ENCODE data around the gene HACD3. TPM values are rescaled to one million over a fixed set of nuclear protein-coding genes. Genes with fewer than 3 reads are reported as not detected.

HACD3 gene
- total and polyA plus RNA-seq, 9 of the 15 experiments (the other 6 are each of a cell fraction or from before 2014, with no cell fraction given): 48.1 to 117 (median 72.8) TPM

DNA sequence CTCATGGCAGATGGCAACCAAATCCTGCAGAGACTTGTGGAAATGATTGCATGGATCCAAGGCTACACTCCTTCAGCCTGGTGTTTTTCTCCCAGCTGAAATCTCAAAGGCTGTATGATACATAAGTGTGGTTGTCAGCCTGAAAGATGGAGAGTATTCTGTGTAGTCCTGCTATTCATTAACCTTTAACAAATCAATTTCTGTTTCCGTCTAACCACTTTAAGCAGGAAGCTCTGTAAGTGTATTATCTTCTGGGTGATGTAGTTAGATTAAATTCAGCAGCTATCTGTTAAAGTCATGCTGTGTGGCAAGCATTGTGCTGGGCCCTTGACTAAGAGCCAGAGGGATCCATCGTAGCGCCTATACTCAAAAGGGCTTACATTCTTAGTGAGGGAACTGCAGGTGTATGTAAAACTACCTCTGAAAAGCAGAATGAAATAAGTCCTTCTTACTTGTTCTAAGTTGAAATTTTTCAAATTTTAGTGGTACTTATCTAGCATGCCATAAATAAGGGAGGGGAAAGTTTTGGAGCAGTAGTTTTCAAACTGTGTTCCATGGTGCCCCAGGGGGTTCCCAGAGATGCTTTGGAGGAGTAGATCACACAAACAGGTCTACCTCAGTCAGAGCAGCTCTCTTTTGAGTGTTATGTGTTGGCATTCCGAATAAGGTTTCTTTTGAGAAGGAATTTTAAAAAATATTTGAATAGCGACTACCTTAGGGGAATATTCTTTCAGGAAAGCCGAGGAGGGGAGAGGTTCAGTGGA, 28.9 kb downstream of the HACD3 start:
- DNase-seq (ENCODE audit: extremely low read depth in 1 of 4, low spot score in 3 of 4): no peak
- Histone ChIP-seq H2AFZ (ENCODE audit: low read depth, low read length) (no peak overlapping the region), H3K4me1 (replicated peaks in 1 of 2; ENCODE audit: control insufficient read depth in 2 of 2, insufficient read depth in 2 of 2, low read length in 2 of 2) (no peaks in the 10 kb centered on the region), H3K9me1 (ENCODE audit: control insufficient read depth, insufficient read depth, low read length) (no peaks in the 10 kb centered on the region), H3K27ac (ENCODE audit: extremely low read depth, low read depth, low read length) (no peak overlapping the region), H4K20me1 (replicated peaks; ENCODE audit: control insufficient read depth, insufficient read depth, low read length) (no peaks in the 10 kb centered on the region), H3K79me2 (ENCODE audit: control insufficient read depth, insufficient read depth, low read length) (peaks cover 1% of the 10 kb centered on the region), H3K4me2 (ENCODE audit: insufficient read depth, low read length) (no peak overlapping the region), H3K9ac (ENCODE audit: insufficient read depth in 1 of 2, low read depth in 2 of 2, low read length in 2 of 2) (no peak overlapping the region), H3K36me3 (ENCODE audit: control insufficient read depth, insufficient read depth, low read length) (peaks cover 88% of the 10 kb centered on the region), H3K27me3 (ENCODE audit: control insufficient read depth in 2 of 2, insufficient read depth in 2 of 2, low read length in 2 of 2) (no peaks in the 10 kb centered on the region), H3K9me3 (replicated peaks; ENCODE audit: control insufficient read depth, insufficient read depth, low read depth, low read length) (no peaks in the 10 kb centered on the region), H3K4me3 (no peak overlapping the region)
- no peak for TF ChIP-seq MBD2 (IDR thresholded peaks at IDR 0.05; ENCODE audit: borderline replicate concordance, low read depth)
- TF ChIP-seq ZBED1 (IDR thresholded peaks at IDR 0.05): no peak
- no peak for TF ChIP-seq ZNF57 (CRISPR knock-in tag; IDR thresholded peaks at IDR 0.05)
- TF ChIP-seq HOXB6 (CRISPR knock-in tag; IDR thresholded peaks at IDR 0.05; ENCODE audit: borderline replicate concordance): no peak
- TF ChIP-seq ZNF785 (CRISPR knock-in tag; IDR thresholded peaks at IDR 0.05): no peak
- no peak for TF ChIP-seq NR2C1 (IDR thresholded peaks at IDR 0.05)
- no peak for TF ChIP-seq NR2C1 (tag; IDR thresholded peaks at IDR 0.05)
- TF ChIP-seq, protein P1, sequence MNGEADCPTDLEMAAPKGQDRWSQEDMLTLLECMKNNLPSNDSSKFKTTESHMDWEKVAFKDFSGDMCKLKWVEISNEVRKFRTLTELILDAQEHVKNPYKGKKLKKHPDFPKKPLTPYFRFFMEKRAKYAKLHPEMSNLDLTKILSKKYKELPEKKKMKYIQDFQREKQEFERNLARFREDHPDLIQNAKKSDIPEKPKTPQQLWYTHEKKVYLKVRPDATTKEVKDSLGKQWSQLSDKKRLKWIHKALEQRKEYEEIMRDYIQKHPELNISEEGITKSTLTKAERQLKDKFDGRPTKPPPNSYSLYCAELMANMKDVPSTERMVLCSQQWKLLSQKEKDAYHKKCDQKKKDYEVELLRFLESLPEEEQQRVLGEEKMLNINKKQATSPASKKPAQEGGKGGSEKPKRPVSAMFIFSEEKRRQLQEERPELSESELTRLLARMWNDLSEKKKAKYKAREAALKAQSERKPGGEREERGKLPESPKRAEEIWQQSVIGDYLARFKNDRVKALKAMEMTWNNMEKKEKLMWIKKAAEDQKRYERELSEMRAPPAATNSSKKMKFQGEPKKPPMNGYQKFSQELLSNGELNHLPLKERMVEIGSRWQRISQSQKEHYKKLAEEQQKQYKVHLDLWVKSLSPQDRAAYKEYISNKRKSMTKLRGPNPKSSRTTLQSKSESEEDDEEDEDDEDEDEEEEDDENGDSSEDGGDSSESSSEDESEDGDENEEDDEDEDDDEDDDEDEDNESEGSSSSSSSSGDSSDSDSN (IDR thresholded peaks at IDR 0.05; ENCODE audit: borderline replicate concordance in 1 of 2, low read depth in 2 of 2, low read length in 2 of 2): no peak
- TF ChIP-seq XRCC3 (IDR thresholded peaks at IDR 0.05): no peak
- no peak for TF ChIP-seq CXXC5 (CRISPR knock-in tag; IDR thresholded peaks at IDR 0.05)
- no peak for TF ChIP-seq TAF15 (IDR thresholded peaks at IDR 0.05; ENCODE audit: low read depth, low read length)
- no peak for TF ChIP-seq POLR2G (IDR thresholded peaks at IDR 0.05; ENCODE audit: low read depth, low read length)
- no peak for TF ChIP-seq MYC (IDR thresholded peaks at IDR 0.05; ENCODE audit: low read depth, low read length)
- no peak for TF ChIP-seq MYC (CRISPR knock-in tag; IDR thresholded peaks at IDR 0.05; ENCODE audit: borderline replicate concordance, low read depth)
- no peak for TF ChIP-seq FOXM1 (IDR thresholded peaks at IDR 0.05; ENCODE audit: low read depth)
- TF ChIP-seq FOXM1 (CRISPR knock-in tag; IDR thresholded peaks at IDR 0.05; ENCODE audit: low read depth): no peak
- no peak for TF ChIP-seq ZFX (CRISPR knock-in tag; IDR thresholded peaks at IDR 0.05)
- no peak for TF ChIP-seq BHLHE40 (IDR thresholded peaks at IDR 0.05; ENCODE audit: low read length)
- intact Hi-C loops (cut with micrococcal nuclease): no loop called here
- ATAC-seq: no peak
- in situ Hi-C loops (cut with MboI): no loop called here
- WGBS (ENCODE audit: insufficient coverage, low coverage, missing lambda C conversion rate): 97% methylated on average over 6 of the region's 6 CpGs
- CTCF ChIA-PET (ENCODE audit: low intra/inter-chr PET ratio): no interaction called here
- no peak for FAIRE-seq
- BruUV-seq (replicated peaks): no TSS peak
- POLR2A ChIA-PET: interaction anchor here (0.6 to 0.8 kb wide), 3 partner anchors 9 to 340 kb away, joined by 3 read pairs; no protein-coding TSS in a partner anchor

Data from K562 (cell line).